Body of pancreas (tissue), 4 donors: ENCODE results near the gene ADGRG7. TPM values are rescaled to one million over a fixed set of nuclear protein-coding genes. Genes with fewer than 3 reads are reported as not detected.

ENCODE experiments used
- ATAC-seq: fragments of 150-250 bp; one replicate; pipeline ENCODE4 v1.9.1; 2016
- DNase-seq, 4 donors: peaks; one replicate each; pipeline ENCODE4 v3.0.0-alpha.2; 2019
- H3K27ac ChIP-seq, 4 donors: fragments of 200-600 bp; sonication (generic); 1 replicate in 3 of 4; 2 replicates in 1 of 4; pipeline versions ENCODE4 v1.5.1 to v1.6.1; 2016 to 2019; ENCODE audit warnings: mild to moderate bottlenecking in 1 of 4, mixed read lengths in 1 of 4, moderate library complexity in 1 of 4
- H3K27me3 ChIP-seq, 2 donors: fragments of 200-600 bp; sonication (generic); one replicate each; pipeline ENCODE4 v1.6.0; 2016; ENCODE audit warnings: mild to moderate bottlenecking in 1 of 2
- H3K36me3 ChIP-seq, 2 donors: fragments of 200-600 bp; sonication (generic); replicated peaks in 1 of 2; 2 replicates each; pipeline ENCODE4 v1.5.1; 2016; ENCODE audit warnings: low read depth in 2 of 2; ENCODE audit not compliant: insufficient read depth in 1 of 2
- H3K4me1 ChIP-seq: fragments of 200-600 bp; sonication (generic); one replicate; pipeline ENCODE4 v1.6.0; 2016
- H3K4me3 ChIP-seq, 2 donors: fragments of 200-600 bp; sonication (generic); 1 replicate in 1 of 2; 2 replicates in 1 of 2; pipeline ENCODE4 v1.5.1; 2016 to 2019
- H3K9me3 ChIP-seq, 3 donors: fragments of 200-600 bp; sonication (generic); 1 replicate in 2 of 3; 2 replicates in 1 of 3; pipeline ENCODE4 v1.5.1; 2016
- CTCF ChIP-seq, 7 experiments: fragments of 450-650 bp in 4 of 7; fragments of 200-600 bp in 3 of 7; sonication (generic) in 3 of 7; IDR thresholded peaks; one replicate each; pipeline ENCODE4 v1.5.1; 2016 to 2019; ENCODE audit warnings: antibody characterized with exemption in 7 of 7
- POLR2A ChIP-seq, 3 donors: fragments of 450-650 bp; IDR thresholded peaks; one replicate each; pipeline ENCODE4 v1.6.1; 2016; ENCODE audit warnings: antibody characterized with exemption in 3 of 3, mild to moderate bottlenecking in 2 of 3
- WGBS, 2 donors: methylation state at CpG; one replicate each; pipeline ENCODE4 v1.1.5; 2017; 5-methylcytosine and 5-hydroxymethylcytosine counted together
- intact Hi-C: fragments of 100-400 bp; cut with DNase I; formaldehyde crosslinking; loops from one replicate; pipeline ENCODE4 v1.15.1; 2023
- total RNA-seq, 2 donors: library from RNA; depleted of rRNA; stranded (reverse); fragments of >200 nt; gene quantifications; one replicate each; pipeline ENCODE4 v1.1.0, GENCODE V29; 2016

ADGRG7 gene
- total RNA-seq, 2 donors from 2014 or later = not detected

- ATAC-seq (no peak), DNase-seq (no peak)
- intact Hi-C loops = no loop called here
- H3K36me3 ChIP-seq = no peaks in the 10 kb centered on the region
- 45 to 49% methylated on average over 3 of the region's 3 CpGs for WGBS, 2 donors
- no peaks in the 10 kb centered on the region for H3K4me1 ChIP-seq
- H3K4me3 ChIP-seq = no peak overlapping the region
- H3K27me3 ChIP-seq = no peaks in the 10 kb centered on the region
- no peak overlapping the region for H3K27ac ChIP-seq
- TF ChIP-seq CTCF (IDR thresholded peaks at IDR 0.05) (no peak), POLR2A (IDR thresholded peaks at IDR 0.05) (no peak)
- H3K9me3 ChIP-seq = no peaks in the 10 kb centered on the region
These were observed 20.2 kb downstream of the ADGRG7 start for GRCh38 chr3:100629421-100630127.

- Histone ChIP-seq H3K27me3 (no peaks in the 10 kb centered on the region), H3K4me1 (peaks cover 3% of the 10 kb centered on the region), H3K4me3 (no peak overlapping the region), H3K9me3 (no peaks in the 10 kb centered on the region), H3K27ac (no peak overlapping the region), H3K36me3 (no peaks in the 10 kb centered on the region)
- no peak for TF ChIP-seq POLR2A (IDR thresholded peaks at IDR 0.05)
- no peak for ATAC-seq
- intact Hi-C loops = no loop called here
- 78 to 96% methylated on average over 1 of the region's 1 CpG for WGBS, 2 donors
- no peak for DNase-seq
These were observed 21.3 kb downstream of the ADGRG7 start for GRCh38 chr3:100630664-100631063.

GRCh38 chr3:100631236-100631635, 21.8 kb downstream of the ADGRG7 start:
- no peaks in the 10 kb centered on the region for H3K9me3 ChIP-seq
- H3K27ac ChIP-seq = no peak overlapping the region
- H3K36me3 ChIP-seq = no peaks in the 10 kb centered on the region
- DNase-seq (no peak), ATAC-seq (no peak)
- peaks cover 3% of the 10 kb centered on the region for H3K4me1 ChIP-seq
- intact Hi-C loops = no loop called here
- no peak overlapping the region for H3K4me3 ChIP-seq
- TF ChIP-seq POLR2A (IDR thresholded peaks at IDR 0.05) = no peak
- no peak for TF ChIP-seq CTCF (IDR thresholded peaks at IDR 0.05)
- H3K27me3 ChIP-seq = no peaks in the 10 kb centered on the region
- 81 to 100% methylated on average over 1 of the region's 1 CpG for WGBS, 2 donors

GRCh38 chr3:100634493-100635272, 25.3 kb downstream of the ADGRG7 start:
- peak; percentile 61 to 75 (median 70) for DNase-seq
- Histone ChIP-seq H3K36me3 (no peaks in the 10 kb centered on the region), H3K9me3 (no peaks in the 10 kb centered on the region), H3K27ac (no peak overlapping the region), H3K4me1 (peaks cover 3% of the 10 kb centered on the region), H3K27me3 (no peaks in the 10 kb centered on the region), H3K4me3 (no peak overlapping the region)
- peak in 4 of 7 experiments; percentile 51 to 76 (median 65) for TF ChIP-seq CTCF (IDR thresholded peaks at IDR 0.05)
- no peak for TF ChIP-seq POLR2A (IDR thresholded peaks at IDR 0.05)
- peak; percentile 77 for ATAC-seq
- 26 to 28% methylated on average over 5 of the region's 5 CpGs for WGBS, 2 donors
- intact Hi-C loops = no loop called here

GRCh38 chr3:100635273-100635701, 25.9 kb downstream of the ADGRG7 start:
- H3K36me3 ChIP-seq = no peaks in the 10 kb centered on the region
- TF ChIP-seq CTCF (IDR thresholded peaks at IDR 0.05) (no peak), POLR2A (IDR thresholded peaks at IDR 0.05) (no peak)
- DNase-seq = peak; percentile 14 to 49 (median 34)
- WGBS, 2 donors = 11 to 18% methylated on average over 3 of the region's 3 CpGs
- H3K27me3 ChIP-seq = no peaks in the 10 kb centered on the region
- no peaks in the 10 kb centered on the region for H3K9me3 ChIP-seq
- peaks cover 3% of the 10 kb centered on the region for H3K4me1 ChIP-seq
- intact Hi-C loops = no loop called here
- H3K4me3 ChIP-seq = no peak overlapping the region
- no peak overlapping the region for H3K27ac ChIP-seq
- peak; percentile 62 for ATAC-seq
